Smooth muscle cell (in vitro differentiated cells): ENCODE data around the gene CFAP58. TPM values are rescaled to one million over a fixed set of nuclear protein-coding genes. Genes with fewer than 3 reads are reported as not detected.

Experiments used
- DNase-seq: peaks from one replicate; lab custom pipeline; 2025; ENCODE audit not compliant: unreplicated experiment; lab: John Stamatoyannopoulos, UW
- H2AFZ ChIP-seq: fragments of 200-600 bp; sonication (generic); 2 replicates; pipeline ENCODE4 v1.6.0; 2016; ENCODE audit warnings: antibody characterized with exemption, low read depth, mild to moderate bottlenecking
- H3F3A ChIP-seq: fragments of 200-600 bp; sonication (generic); 2 replicates; pipeline ENCODE4 v1.6.0; 2017; ENCODE audit warnings: antibody characterized with exemption, low read depth
- H3K27ac ChIP-seq: fragments of 200-600 bp; sonication (generic); 2 replicates; pipeline ENCODE4 v1.5.1; 2016; ENCODE audit warnings: low read depth, mild to moderate bottlenecking
- H3K27me3 ChIP-seq: fragments of 200-600 bp; sonication (generic); 2 replicates; pipeline ENCODE4 v1.6.1; 2016; ENCODE audit warnings: low read depth, mild to moderate bottlenecking
- H3K36me3 ChIP-seq: fragments of 200-600 bp; sonication (generic); 2 replicates; pipeline ENCODE4 v1.5.1; 2016; ENCODE audit warnings: low read depth
- H3K4me1 ChIP-seq: fragments of 200-600 bp; sonication (generic); 2 replicates; pipeline ENCODE4 v1.5.1; 2016; ENCODE audit warnings: low read depth
- H3K4me2 ChIP-seq: fragments of 200-600 bp; sonication (generic); 2 replicates; pipeline ENCODE4 v1.6.0; 2016; ENCODE audit warnings: mild to moderate bottlenecking
- H3K4me3 ChIP-seq: fragments of 200-600 bp; sonication (generic); 2 replicates; pipeline ENCODE4 v1.5.1; 2016; ENCODE audit warnings: mild to moderate bottlenecking
- H3K79me2 ChIP-seq: fragments of 200-600 bp; sonication (generic); 2 replicates; pipeline ENCODE4 v1.6.0; 2016; ENCODE audit warnings: low read depth, mild to moderate bottlenecking
- H3K9ac ChIP-seq: fragments of 200-600 bp; sonication (generic); 2 replicates; pipeline ENCODE4 v1.6.0; 2016; ENCODE audit warnings: low read depth
- H3K9me3 ChIP-seq: fragments of 200-600 bp; sonication (generic); replicated peaks from 2 replicates; pipeline ENCODE4 v1.5.1; 2016; ENCODE audit warnings: low read depth
- H4K20me1 ChIP-seq: fragments of 200-600 bp; sonication (generic); 2 replicates; pipeline ENCODE4 v1.6.0; 2016; ENCODE audit warnings: low read depth
- CTCF ChIP-seq: fragments of 200-600 bp; sonication (generic); IDR thresholded peaks from 2 replicates; pipeline ENCODE4 v1.5.1; 2017; ENCODE audit warnings: borderline replicate concordance, mild to moderate bottlenecking, antibody characterized with exemption; ENCODE audit not compliant: insufficient read depth, poor library complexity, severe bottlenecking
- WGBS: methylation state at CpG from one replicate; pipeline ENCODE4 v1.1.7; 2016; ENCODE audit warnings: low lambda C conversion rate; 5-methylcytosine and 5-hydroxymethylcytosine counted together
- polyA plus RNA-seq: library from polyadenylated mRNA; unstranded; fragments of >200 nt; fragmentation: Nextera tagmentation; extraction: Ambion mirVana; gene quantifications from 2 replicates; pipeline ENCODE4 v1.2.1, GENCODE V29; 2016
- total RNA-seq: library from RNA; depleted of rRNA; stranded (reverse); fragments of >200 nt; gene quantifications from 2 replicates; pipeline ENCODE4 v1.2.3, GENCODE V29; 2014

The CFAP58 gene
- total and polyA plus RNA-seq, 2 experiments from 2014 or later, result 0.39 to 0.54 TPM

- no peaks in the 10 kb centered on the region for H3K36me3 ChIP-seq
- H3F3A ChIP-seq, result no peaks in the 10 kb centered on the region
- no peak overlapping the region for H3K9ac ChIP-seq
- no peak overlapping the region for H2AFZ ChIP-seq
- H3K27ac ChIP-seq, result no peak overlapping the region
- H3K4me2 ChIP-seq, result no peak overlapping the region
- TF ChIP-seq CTCF, result no peak
- WGBS, result 90% methylated on average over 5 of the region's 5 CpGs
- no peaks in the 10 kb centered on the region for H3K79me2 ChIP-seq
- no peak for DNase-seq
- no peaks in the 10 kb centered on the region for H4K20me1 ChIP-seq
- H3K4me3 ChIP-seq, result no peak overlapping the region
- no peaks in the 10 kb centered on the region for H3K9me3 ChIP-seq
- H3K4me1 ChIP-seq, result peaks cover 13% of the 10 kb centered on the region
- no peaks in the 10 kb centered on the region for H3K27me3 ChIP-seq
Observed at GRCh38 chr10:104427989-104428388, 74.4 kb downstream of the CFAP58 start.

GRCh38 chr10:104429846-104430245, 76.2 kb downstream of the CFAP58 start:
- Histone ChIP-seq H3K79me2 (no peaks in the 10 kb centered on the region), H3K27ac (no peak overlapping the region), H3K4me1 (peaks cover 13% of the 10 kb centered on the region), H2AFZ (no peak overlapping the region), H3F3A (no peaks in the 10 kb centered on the region), H3K4me3 (no peak overlapping the region), H3K27me3 (no peaks in the 10 kb centered on the region), H3K36me3 (no peaks in the 10 kb centered on the region), H3K9ac (no peak overlapping the region), H3K4me2 (no peak overlapping the region), H4K20me1 (no peaks in the 10 kb centered on the region), H3K9me3 (no peaks in the 10 kb centered on the region)
- 32% methylated on average over 3 of the region's 3 CpGs for WGBS
- no peak for DNase-seq
- no peak for TF ChIP-seq CTCF

GRCh38 chr10:104430360-104430759, 76.7 kb downstream of the CFAP58 start:
- H4K20me1 ChIP-seq, result no peaks in the 10 kb centered on the region
- no peak overlapping the region for H2AFZ ChIP-seq
- H3K9me3 ChIP-seq, result no peaks in the 10 kb centered on the region
- H3F3A ChIP-seq, result no peaks in the 10 kb centered on the region
- no peak for DNase-seq
- H3K27me3 ChIP-seq, result no peaks in the 10 kb centered on the region
- no peak for TF ChIP-seq CTCF
- 79% methylated on average over 3 of the region's 3 CpGs for WGBS
- H3K79me2 ChIP-seq, result no peaks in the 10 kb centered on the region
- H3K4me1 ChIP-seq, result peaks cover 13% of the 10 kb centered on the region
- H3K4me2 ChIP-seq, result no peak overlapping the region
- no peak overlapping the region for H3K4me3 ChIP-seq
- no peaks in the 10 kb centered on the region for H3K36me3 ChIP-seq
- H3K9ac ChIP-seq, result no peak overlapping the region
- H3K27ac ChIP-seq, result no peak overlapping the region

- no peaks in the 10 kb centered on the region for H3F3A ChIP-seq
- H3K4me2 ChIP-seq, result no peak overlapping the region
- H3K4me3 ChIP-seq, result no peak overlapping the region
- no peak for TF ChIP-seq CTCF
- no peaks in the 10 kb centered on the region for H3K27me3 ChIP-seq
- peaks cover 13% of the 10 kb centered on the region for H3K4me1 ChIP-seq
- no peaks in the 10 kb centered on the region for H3K9me3 ChIP-seq
- no peaks in the 10 kb centered on the region for H3K79me2 ChIP-seq
- 91% methylated on average over 3 of the region's 3 CpGs for WGBS
- H4K20me1 ChIP-seq, result no peaks in the 10 kb centered on the region
- DNase-seq, result no peak
- no peak overlapping the region for H3K9ac ChIP-seq
- H3K36me3 ChIP-seq, result no peaks in the 10 kb centered on the region
- H3K27ac ChIP-seq, result no peak overlapping the region
- no peak overlapping the region for H2AFZ ChIP-seq
Observed at GRCh38 chr10:104433669-104434068, 80.0 kb downstream of the CFAP58 start.
